ENCODE data around the gene OOSP3. TPM values are rescaled to one million over a fixed set of nuclear protein-coding genes. Genes with fewer than 3 reads are reported as not detected.

The OOSP3 gene
- polyA plus RNA-seq, 1 donor from 2014 or later = not detected

- H3K9me2 ChIP-seq (ENCODE audit: insufficient read depth, low read length) = no peaks in the 10 kb centered on the region
- no peaks in the 10 kb centered on the region for H3K79me2 ChIP-seq (replicated peaks; ENCODE audit: insufficient read depth, low read length)
- no peaks in the 10 kb centered on the region for H3F3A ChIP-seq (ENCODE audit: insufficient read depth, low read length, poor library complexity, severe bottlenecking)
- H4K20me1 ChIP-seq (ENCODE audit: insufficient read depth) = no peaks in the 10 kb centered on the region
- no peak for TF ChIP-seq CTCF (IDR thresholded peaks at IDR 0.05; ENCODE audit: poor library complexity, severe bottlenecking)
- TF ChIP-seq REST (IDR thresholded peaks at IDR 0.05; ENCODE audit: borderline replicate concordance) = no peak
- no peak for TF ChIP-seq EZH2 (IDR thresholded peaks at IDR 0.05; ENCODE audit: borderline replicate concordance, insufficient read depth, low read length, poor library complexity, severe bottlenecking)
- TF ChIP-seq TAF1 (IDR thresholded peaks at IDR 0.05; ENCODE audit: low read depth) = no peak
- TF ChIP-seq RAD21 (conservative IDR thresholded peaks at IDR 0.05) = no peak
- no peak for TF ChIP-seq EP300 (conservative IDR thresholded peaks at IDR 0.05; ENCODE audit: poor library complexity, severe bottlenecking)
- TF ChIP-seq SMC3 (conservative IDR thresholded peaks at IDR 0.05; ENCODE audit: poor library complexity) = no peak
- no peak for TF ChIP-seq MXI1 (conservative IDR thresholded peaks at IDR 0.05; ENCODE audit: poor library complexity, severe bottlenecking)
- TF ChIP-seq POLR2AphosphoS5 (IDR thresholded peaks at IDR 0.05) = no peak
- H3K27ac ChIP-seq (ENCODE audit: low read length) = no peak within 1 kb of the TSS
- H3K27me3 ChIP-seq (ENCODE audit: insufficient read depth, low read depth, low read length) = no peaks in the 10 kb centered on the region
- no peak within 1 kb of the TSS for H3K9ac ChIP-seq (ENCODE audit: low read length)
- H3K36me3 ChIP-seq (ENCODE audit: insufficient read depth, low read length) = no peaks in the 10 kb centered on the region
- no peak within 1 kb of the TSS for H2AFZ ChIP-seq (ENCODE audit: low read depth, low read length)
- H3K4me2 ChIP-seq (ENCODE audit: low read length) = no peak within 1 kb of the TSS
- no peaks in the 10 kb centered on the region for H3K9me3 ChIP-seq (ENCODE audit: low read length)
- no peak within 1 kb of the TSS for H3K4me3 ChIP-seq (ENCODE audit: low read length)
These were observed 12.2 kb upstream of the OOSP3 start, which contains the start of gene TCN1 for GRCh38 chr11:59866397-59866796. TSS of gene TCN1 (minus strand) at chr11:59866487. CDS start at chr11:59866470, 17 bp downstream.

- Histone ChIP-seq H2AFZ (ENCODE audit: low read depth, low read length) (no peak overlapping the region), H3K27me3 (ENCODE audit: insufficient read depth, low read depth, low read length) (no peaks in the 10 kb centered on the region), H3K9me3 (ENCODE audit: low read length) (no peaks in the 10 kb centered on the region), H3K36me3 (ENCODE audit: insufficient read depth, low read length) (no peaks in the 10 kb centered on the region), H3K79me2 (replicated peaks; ENCODE audit: insufficient read depth, low read length) (no peaks in the 10 kb centered on the region), H3K27ac (ENCODE audit: low read length) (no peak overlapping the region), H3F3A (ENCODE audit: insufficient read depth, low read length, poor library complexity, severe bottlenecking) (no peaks in the 10 kb centered on the region), H3K4me3 (ENCODE audit: low read length) (no peak overlapping the region), H3K9me2 (ENCODE audit: insufficient read depth, low read length) (no peaks in the 10 kb centered on the region), H3K9ac (ENCODE audit: low read length) (no peak overlapping the region), H4K20me1 (ENCODE audit: insufficient read depth) (no peaks in the 10 kb centered on the region), H3K4me2 (ENCODE audit: low read length) (no peak overlapping the region)
- no peak for TF ChIP-seq CTCF (IDR thresholded peaks at IDR 0.05; ENCODE audit: poor library complexity, severe bottlenecking)
- no peak for TF ChIP-seq SMC3 (conservative IDR thresholded peaks at IDR 0.05; ENCODE audit: poor library complexity)
- TF ChIP-seq RAD21 (conservative IDR thresholded peaks at IDR 0.05) = no peak
- no peak for TF ChIP-seq MXI1 (conservative IDR thresholded peaks at IDR 0.05; ENCODE audit: poor library complexity, severe bottlenecking)
- no peak for TF ChIP-seq REST (IDR thresholded peaks at IDR 0.05; ENCODE audit: borderline replicate concordance)
- TF ChIP-seq EZH2 (IDR thresholded peaks at IDR 0.05; ENCODE audit: borderline replicate concordance, insufficient read depth, low read length, poor library complexity, severe bottlenecking) = no peak
- TF ChIP-seq EP300 (conservative IDR thresholded peaks at IDR 0.05; ENCODE audit: poor library complexity, severe bottlenecking) = no peak
- TF ChIP-seq TAF1 (IDR thresholded peaks at IDR 0.05; ENCODE audit: low read depth) = no peak
- no peak for TF ChIP-seq POLR2AphosphoS5 (IDR thresholded peaks at IDR 0.05)
These were observed 11.7 kb upstream of the OOSP3 start for GRCh38 chr11:59866836-59867235.
